ENCODE data around the gene SLC34A1. TPM values are rescaled to one million over a fixed set of nuclear protein-coding genes. Genes with fewer than 3 reads are reported as not detected.

The SLC34A1 gene
- total RNA-seq, 1 experiment from 2014 or later, result 1.5 TPM

DNA sequence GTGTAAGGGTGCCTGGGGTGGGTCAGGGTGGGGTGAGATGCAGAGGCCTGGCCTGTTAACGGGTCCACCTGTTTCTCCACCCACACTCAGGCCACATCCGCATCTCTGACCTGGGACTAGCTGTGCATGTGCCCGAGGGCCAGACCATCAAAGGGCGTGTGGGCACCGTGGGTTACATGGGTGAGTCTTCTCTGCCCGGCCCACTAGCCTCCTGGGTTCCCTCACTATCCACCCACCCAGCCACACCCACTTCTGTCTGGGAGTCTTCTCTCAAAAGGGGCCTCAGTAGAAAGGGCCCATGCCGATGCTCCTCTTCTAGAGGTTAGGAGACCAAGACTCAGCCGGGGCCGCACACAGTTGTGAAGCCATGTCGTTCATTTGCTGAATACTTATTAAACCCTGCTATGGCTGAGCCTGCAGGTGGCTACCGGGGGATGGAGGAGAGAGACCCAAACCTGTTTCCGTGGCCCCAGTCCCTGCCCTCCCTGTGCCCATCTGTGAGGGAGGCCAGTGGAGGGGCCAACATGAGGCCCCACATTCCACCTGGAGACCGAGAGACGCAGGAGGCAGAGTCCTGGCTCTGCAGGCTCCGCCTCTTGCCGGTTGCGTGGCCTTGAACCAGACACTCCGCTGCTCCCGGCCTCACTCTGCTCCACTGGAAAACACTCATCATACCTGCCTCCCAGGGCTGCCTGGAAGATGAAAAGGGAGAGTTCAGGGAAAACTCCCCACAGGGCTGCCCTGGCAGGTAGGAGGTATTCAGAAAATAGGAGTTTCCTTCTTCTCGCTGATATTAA, 50.9 kb downstream of the SLC34A1 start:
- no peak for DNase-seq (ENCODE audit: low read depth)
- in situ Hi-C loops (cut with HindIII; ENCODE audit: low pct_unique_long_range_greater_than_20kb, low sequenced_read_pairs), result no loop called here

DNA sequence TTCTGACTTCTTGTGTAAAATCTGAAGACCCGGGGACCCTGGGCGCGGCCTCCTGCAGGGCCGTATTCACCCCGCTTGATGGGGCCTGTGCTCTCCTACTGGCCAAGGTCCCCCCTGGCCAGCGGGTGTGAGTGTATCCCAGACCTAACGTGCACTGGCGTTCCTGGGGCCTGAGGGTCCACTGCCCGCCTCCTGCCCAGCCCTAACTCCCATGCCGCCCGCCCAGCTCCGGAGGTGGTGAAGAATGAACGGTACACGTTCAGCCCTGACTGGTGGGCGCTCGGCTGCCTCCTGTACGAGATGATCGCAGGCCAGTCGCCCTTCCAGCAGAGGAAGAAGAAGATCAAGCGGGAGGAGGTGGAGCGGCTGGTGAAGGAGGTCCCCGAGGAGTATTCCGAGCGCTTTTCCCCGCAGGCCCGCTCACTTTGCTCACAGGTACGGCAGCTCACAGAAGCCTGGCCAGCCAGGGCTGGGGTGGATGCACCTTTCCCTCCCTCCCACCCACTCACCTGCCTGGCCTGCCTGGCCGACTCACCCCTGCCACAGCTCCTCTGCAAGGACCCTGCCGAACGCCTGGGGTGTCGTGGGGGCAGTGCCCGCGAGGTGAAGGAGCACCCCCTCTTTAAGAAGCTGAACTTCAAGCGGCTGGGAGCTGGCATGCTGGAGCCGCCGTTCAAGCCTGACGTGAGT, 51.8 kb downstream of the SLC34A1 start:
- in situ Hi-C loops (cut with HindIII; ENCODE audit: low pct_unique_long_range_greater_than_20kb, low sequenced_read_pairs), result no loop called here
- DNase-seq (ENCODE audit: low read depth), result no peak

DNA sequence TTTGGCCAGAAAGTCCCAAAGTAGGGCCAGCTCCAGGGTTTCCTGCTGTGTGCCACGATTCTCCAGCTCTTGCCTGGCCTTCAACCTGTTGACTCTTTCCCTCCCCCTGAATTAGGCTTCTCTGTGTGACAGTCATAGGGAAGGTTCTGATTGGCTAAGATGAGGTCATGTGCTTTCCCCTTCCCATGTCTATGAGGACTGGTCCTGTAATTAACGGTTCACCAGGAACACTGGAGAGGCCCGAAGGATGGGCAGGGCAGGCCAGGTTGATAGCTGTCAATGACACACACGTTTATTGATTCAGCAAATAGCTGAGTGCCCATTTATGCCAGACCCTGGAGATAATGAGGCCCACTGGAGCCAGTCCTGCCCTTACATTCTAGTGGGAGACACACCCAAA, 53.4 kb downstream of the SLC34A1 start:
- in situ Hi-C loops (cut with HindIII; ENCODE audit: low pct_unique_long_range_greater_than_20kb, low sequenced_read_pairs), result no loop called here
- DNase-seq (ENCODE audit: low read depth), result peak; percentile 38

DNA sequence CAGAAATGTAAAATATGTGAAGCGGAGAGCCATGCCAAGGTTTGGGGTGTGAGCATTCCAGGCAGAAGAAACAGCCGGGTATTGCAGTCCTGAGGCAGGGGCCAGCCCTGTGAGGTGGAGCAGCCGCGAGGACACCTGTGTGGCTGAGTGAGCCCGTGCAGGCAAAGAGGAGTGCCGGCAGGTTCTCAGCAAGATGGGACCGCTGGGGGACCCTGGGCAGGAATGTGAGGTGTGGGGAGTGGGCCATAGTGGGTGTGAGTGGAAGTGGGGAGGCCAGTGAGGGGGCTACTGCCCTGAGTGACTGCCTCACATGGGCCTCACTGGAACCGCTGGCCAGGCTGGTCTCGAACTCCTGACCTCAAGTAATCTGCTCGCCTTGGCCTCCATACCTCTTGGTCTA, 54.2 kb downstream of the SLC34A1 start:
- no peak for DNase-seq (ENCODE audit: low read depth)

DNA sequence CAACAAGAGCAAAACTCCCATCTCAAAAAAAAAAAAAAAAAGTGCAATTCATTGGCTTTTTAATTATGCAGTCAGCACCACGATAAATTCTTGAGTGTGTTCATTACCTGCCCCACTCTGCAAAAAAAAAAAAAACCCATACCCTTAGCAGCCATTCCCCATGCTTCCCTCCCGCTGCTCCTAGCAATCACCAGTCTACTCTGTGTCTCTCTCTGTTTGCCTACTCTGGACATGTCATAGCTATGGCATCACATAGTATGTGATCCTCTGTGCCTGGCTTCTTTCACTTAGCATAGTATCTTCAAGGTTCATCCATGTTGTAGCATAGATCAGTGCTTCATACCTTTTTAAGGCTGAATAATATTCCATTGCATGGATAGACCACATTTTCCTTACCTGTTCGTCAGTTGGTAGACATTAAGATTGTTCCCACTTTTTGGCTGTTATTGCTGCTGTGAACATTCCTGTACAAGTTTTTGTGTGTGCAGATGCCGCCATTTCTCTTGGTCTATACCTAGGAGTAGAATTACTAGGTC, 55.4 kb downstream of the SLC34A1 start:
- in situ Hi-C loops (cut with HindIII; ENCODE audit: low pct_unique_long_range_greater_than_20kb, low sequenced_read_pairs), result no loop called here
- no peak for DNase-seq (ENCODE audit: low read depth)

More for the DNA sequence above, 54.2 kb downstream of the SLC34A1 start:
- in situ Hi-C loops (cut with HindIII; ENCODE audit: low pct_unique_long_range_greater_than_20kb, low sequenced_read_pairs), result no loop called here

DNA sequence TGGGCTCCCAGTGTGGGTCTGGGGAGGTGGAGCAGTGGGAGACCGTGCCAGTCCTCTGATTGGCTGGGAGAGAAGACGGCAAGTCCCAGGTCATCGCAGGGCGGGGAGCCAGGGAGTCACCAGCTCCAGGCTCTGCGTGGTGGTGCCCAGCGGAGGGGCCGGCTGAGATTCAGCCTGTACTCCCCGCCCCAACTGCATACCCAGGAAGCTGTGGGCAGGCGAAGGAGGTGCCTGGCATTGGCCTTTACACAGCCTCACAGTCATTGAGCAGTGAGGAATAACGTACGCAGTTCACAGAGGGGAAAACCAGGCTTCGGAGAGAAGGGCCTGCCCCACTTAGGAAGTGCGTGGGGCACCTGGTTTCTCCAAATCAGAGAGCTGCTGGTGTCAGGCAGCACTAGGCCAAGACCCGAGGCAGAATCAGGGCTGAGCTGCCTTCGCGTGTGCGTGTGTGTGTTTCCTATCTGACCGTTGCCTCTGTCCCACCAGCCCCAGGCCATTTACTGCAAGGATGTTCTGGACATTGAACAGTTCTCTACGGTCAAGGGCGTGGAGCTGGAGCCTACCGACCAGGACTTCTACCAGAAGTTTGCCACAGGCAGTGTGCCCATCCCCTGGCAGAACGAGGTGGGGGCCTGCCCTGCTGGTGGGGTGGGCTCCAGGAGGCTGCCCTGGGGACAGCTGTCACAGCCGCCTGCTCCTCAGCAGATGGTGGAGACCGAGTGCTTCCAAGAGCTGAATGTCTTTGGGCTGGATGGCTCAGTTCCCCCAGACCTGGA, 56.2 kb downstream of the SLC34A1 start:
- DNase-seq (ENCODE audit: low read depth), result no peak
- in situ Hi-C loops (cut with HindIII; ENCODE audit: low pct_unique_long_range_greater_than_20kb, low sequenced_read_pairs), result no loop called here

DNA sequence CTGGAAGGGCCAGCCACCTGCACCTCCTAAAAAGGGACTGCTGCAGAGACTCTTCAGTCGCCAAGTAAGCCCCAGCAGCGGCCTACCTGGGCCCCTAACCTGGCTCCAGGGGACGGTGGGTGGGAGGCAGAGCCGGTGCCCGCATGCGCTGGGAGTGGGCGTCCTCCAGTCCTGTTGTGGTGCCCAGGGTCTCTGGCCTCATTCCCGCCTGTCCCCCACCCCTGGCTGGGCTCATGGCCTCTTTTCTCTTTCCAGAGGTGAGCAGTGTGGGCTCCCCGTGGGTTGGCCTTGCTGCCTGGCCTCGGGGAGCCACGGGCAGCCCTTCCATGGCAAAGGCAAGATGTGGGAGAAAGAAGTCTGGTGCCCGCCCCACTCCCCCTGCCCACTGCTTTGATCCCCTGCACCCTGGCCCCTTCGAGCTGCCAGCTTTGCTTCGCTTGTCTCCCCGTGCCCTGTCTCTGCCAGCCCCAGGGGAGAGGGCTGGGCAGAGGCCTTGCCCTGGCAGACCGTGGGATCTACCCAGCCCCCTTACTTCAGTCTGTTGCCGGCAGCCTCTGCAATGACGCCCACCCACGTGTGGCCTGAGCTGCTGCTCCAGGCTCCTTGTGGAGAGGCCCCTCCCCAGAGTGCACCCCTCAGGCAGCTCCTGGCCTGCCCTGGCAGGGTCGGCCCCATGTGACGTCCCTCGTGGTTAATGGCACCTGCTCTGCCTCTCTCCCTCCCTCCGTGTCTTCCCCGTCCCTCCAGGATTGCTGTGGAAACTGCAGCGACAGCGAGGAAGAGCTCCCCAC, 57.0 kb downstream of the SLC34A1 start:
- in situ Hi-C loops (cut with HindIII; ENCODE audit: low pct_unique_long_range_greater_than_20kb, low sequenced_read_pairs), result no loop called here
- DNase-seq (ENCODE audit: low read depth), result no peak

DNA sequence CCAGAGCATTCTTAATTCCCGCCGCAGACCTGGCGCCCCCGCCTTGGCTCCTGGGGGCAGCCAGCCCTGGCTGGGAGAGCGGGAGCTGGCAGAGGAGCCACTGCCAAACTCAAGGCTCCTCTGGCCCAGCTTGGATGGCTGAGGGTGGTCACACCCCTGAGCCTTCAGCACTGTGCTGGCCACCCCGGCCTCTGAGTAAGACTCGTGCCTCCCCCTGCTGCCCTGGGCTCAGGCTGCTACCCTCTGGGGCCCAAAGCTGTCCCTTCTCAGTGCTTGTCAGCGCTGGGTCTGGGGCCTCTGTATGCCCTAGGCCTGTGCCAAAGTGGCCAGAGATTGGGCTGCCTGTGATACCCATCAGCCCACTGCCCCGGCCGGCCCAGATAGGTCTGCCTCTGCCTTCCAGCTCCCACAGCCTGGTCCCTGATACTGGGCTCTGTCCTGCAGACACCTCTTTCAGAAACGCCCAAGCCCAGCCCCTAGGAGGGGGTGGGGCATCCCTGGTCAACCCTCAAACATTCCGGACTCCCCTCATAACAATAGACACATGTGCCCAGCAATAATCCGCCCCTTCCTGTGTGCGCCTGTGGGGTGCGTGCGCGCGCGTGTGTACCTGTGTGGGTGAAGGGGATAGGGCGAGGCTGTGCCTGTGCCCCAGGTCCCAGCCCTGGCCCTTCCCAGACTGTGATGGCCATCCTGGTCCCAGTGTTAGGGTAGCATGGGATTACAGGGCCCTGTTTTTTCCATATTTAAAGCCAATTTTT, 58.0 kb downstream of the SLC34A1 start:
- DNase-seq (ENCODE audit: low read depth), result no peak
- in situ Hi-C loops (cut with HindIII; ENCODE audit: low pct_unique_long_range_greater_than_20kb, low sequenced_read_pairs), result no loop called here

DNA sequence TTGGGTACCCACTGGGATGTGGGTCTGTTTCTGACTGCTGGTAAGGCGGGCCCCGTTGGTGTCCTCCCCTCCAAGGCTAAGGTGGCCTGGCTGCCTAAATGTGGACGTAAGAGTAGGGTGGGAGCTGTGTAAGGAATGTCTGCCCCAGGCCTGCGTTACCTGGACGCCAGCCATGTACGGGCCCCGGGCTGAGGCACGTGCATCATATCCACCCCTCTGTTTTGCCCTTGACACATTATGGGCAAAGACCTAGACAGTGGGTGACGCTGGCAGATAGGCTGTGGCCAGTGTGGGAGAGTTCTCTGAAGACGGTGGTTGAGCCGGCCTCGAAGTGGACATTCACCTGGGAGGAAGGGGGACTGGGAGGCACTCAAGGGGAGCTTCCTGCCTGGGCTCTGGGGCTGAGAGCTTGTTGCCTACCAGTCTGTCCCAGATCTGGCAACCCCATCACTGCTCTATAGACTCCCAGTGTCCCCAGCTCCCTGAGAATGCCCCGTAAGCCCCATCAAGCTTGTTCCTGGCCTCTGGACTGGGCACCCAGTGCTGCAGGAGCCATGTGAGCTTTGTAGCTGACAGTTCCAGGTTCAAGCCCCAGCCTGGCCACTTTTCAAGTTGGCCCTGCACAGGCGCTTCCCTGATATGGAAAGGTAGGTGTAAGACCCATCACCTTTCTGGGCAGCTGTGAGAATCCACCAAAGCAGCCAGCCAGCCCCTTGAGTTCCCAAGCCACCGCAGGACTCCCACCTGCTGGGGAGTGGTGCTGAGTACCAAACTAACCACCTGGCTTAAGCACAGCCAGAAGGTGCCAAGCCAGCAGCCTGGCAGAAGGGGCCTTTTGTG, 59.1 kb downstream of the SLC34A1 start:
- no peak for DNase-seq (ENCODE audit: low read depth)
- in situ Hi-C loops (cut with HindIII; ENCODE audit: low pct_unique_long_range_greater_than_20kb, low sequenced_read_pairs), result no loop called here

DNA sequence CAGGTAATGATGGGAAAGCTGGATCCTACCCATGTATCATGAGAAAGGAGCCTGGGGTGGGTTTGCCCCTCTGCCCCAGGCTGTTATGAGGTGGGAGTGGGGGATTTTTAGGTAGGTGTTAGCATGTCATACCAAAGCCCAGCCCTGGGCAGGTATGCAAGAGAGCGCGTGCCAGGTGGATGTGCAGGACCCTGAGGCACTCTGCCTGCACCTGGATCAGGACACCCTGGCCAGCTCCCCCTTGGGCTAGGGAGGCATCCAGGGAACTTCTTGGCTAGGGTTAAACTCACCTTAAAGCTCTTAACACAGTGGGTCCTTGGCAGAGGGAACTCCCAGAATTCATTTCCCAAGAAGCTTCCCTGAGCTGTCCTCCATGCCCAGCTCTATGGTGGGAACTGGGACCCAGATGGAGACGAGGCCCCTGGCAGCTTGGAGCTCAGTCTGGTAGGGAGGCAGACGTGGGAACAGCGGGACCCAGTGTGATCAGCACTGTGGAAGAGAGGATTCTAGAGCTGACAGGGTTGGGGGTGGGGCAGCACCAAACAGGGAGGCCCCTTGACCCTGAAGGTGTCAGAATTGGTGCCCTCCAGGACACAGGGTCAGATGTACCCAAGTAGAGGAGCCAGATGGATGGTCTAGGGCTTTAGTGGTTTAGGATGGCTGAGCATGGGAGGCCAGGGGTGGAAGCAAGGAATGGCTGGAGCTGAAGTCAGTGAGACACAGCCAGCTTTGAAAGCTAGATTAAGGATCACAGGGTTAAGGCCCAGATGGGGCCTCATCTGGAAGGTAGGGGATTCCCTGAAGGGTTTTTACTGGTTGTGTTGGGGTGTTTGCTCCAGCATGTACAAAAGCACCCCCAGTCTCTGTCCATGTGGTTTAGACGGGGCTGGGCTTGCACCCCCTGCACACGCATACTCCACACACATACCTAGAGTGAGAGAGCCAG, 60.1 kb downstream of the SLC34A1 start:
- DNase-seq (ENCODE audit: low read depth), result no peak
- in situ Hi-C loops (cut with HindIII; ENCODE audit: low pct_unique_long_range_greater_than_20kb, low sequenced_read_pairs), result no loop called here

DNA sequence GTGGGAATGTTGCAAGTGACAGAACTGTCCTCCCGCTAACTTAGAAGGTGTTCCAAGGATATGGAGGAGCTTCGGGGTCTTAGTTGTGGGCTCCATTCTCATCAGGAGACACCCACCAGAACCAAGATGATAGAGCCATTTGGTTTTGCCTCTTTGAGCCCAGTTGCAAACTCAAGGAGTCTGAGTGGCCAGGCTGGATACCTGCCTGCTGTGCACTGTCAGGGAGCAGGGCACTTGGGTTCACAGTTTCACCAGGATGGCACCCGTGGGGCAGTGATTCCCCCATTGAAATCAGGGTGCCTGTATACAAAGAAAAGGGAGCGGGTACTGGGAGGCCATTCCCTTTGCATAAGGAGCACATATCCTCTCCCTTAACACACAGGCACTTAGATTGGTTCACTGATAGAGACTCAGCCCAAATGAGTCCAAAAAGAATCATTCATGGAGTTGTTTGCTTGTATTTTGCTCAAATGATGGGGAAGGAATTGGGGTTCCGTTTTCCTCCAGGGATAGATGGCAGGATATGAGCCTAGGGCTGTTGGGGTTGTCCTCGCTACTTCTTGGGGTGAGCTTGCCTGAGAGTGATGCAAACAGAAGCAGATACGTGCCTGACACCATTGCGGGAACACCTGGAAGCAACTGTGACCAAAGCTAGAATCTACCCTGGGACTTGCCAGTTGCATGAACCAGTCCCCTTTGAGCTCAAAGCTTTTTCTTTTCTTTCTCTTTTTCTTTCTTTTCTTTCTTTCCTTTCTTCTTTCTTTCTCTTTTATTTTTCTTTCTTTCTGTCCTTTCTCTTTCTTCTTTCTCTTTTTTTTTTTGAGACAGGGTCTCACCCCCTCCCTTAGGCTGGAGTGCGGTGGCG, 61.0 kb downstream of the SLC34A1 start:
- no peak for DNase-seq (ENCODE audit: low read depth)
- in situ Hi-C loops (cut with HindIII; ENCODE audit: low pct_unique_long_range_greater_than_20kb, low sequenced_read_pairs), result no loop called here

DNA sequence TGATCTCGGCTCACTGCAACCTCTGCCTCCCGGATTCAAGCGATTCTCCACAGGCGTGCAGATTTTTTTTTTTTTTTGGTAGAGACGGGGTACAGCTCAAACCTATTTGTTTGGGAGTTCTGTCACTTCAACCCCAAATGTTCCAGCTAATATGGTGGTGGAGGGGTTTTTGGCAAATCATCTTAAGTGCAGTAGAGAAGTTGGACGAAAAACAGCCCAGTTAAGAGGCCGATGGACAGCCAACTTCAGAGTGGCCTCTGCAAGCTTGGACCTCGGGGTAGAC, 61.6 kb downstream of the SLC34A1 start:
- in situ Hi-C loops (cut with HindIII; ENCODE audit: low pct_unique_long_range_greater_than_20kb, low sequenced_read_pairs), result no loop called here

DNA sequence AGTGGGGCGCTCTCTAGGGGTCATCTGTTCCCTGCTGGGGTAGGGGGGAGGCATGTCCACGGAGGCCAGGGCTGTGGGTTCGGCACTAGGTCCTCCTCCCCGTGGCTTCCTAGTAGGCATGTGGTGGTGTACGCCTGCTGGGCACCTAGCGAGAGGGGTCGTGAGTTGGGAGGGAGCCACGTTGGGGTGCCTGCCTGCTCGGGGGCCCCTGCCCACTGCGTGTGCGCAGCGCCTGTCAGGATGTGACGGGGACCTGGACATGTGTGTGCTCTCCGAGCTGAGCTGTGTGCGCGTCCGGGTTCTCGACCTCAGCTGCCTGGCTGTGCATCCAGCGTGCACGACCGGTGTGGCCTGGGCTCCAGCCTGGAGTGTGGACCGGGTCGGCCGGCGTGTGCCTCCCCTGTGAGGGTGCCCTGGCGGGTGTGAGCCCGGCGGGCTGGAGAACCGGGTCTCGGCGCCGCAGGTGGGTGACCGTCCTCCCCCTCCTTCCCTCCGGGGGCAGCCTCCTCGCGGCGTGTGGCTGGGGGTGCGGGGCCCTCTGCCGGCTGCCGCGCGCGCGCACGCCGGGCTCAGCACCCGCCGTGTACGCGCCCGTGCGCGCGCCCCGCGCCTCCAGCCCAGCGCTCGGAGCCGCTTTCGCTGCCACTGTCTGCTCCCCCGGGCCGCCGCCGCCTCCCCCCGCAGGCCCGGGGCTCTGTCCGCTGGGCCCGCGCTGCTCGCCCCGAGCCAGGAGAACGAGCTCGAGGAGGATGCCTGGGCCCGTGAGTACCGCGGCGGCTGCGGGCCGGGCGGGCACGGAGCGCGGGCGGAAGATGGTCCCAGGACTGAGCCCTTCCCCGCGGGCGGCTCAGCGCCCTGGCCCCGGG, 62.2 kb downstream of the SLC34A1 start, which contains the start of gene PRR7:
Gene PRR7, plus strand, starts transcription at position 615 of the 866 bp plus-strand sequence. CDS start 8,254 bp downstream, outside the sequence.
- in situ Hi-C loops (cut with HindIII; ENCODE audit: low pct_unique_long_range_greater_than_20kb, low sequenced_read_pairs), result no loop called here
- DNase-seq (ENCODE audit: low read depth), result peak; percentile 78

More for the DNA sequence above, 61.6 kb downstream of the SLC34A1 start:
- DNase-seq (ENCODE audit: low read depth), result no peak

DNA sequence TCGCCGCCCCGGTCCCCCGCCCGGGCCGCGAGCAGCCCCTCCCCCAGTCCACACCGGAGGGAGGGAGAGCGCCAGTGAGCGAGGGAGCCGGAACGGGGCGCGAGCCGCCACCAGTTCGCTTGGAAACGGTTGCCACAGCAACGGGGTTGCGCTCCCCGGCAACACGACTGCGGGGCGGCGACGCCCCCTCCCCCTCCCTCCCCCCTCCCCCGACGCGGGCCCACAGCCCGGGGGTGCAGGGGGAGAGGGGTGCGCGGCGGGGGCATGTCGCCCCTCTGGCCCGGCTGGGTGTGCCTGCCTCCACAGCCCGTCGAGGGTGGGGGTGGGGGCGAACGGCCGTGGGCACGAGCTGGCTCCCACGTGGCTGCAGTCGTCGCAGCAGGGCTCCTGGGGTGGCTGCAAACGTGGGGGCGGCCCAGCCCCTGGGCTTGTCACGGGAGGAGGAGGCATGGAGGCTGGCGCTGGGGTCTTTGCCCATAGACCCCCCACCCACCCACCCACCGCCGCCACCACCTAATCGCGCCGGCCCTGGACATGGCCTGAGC, 62.9 kb downstream of the SLC34A1 start:
- peak; percentile 65 for DNase-seq (ENCODE audit: low read depth)
- in situ Hi-C loops (cut with HindIII; ENCODE audit: low pct_unique_long_range_greater_than_20kb, low sequenced_read_pairs), result no loop called here
